ENCODE measurements around the gene POM121L12. TPM values are rescaled to one million over a fixed set of nuclear protein-coding genes. Genes with fewer than 3 reads are reported as not detected.

The POM121L12 gene
- total RNA-seq, 1 donor from 2014 or later: not detected

DNA sequence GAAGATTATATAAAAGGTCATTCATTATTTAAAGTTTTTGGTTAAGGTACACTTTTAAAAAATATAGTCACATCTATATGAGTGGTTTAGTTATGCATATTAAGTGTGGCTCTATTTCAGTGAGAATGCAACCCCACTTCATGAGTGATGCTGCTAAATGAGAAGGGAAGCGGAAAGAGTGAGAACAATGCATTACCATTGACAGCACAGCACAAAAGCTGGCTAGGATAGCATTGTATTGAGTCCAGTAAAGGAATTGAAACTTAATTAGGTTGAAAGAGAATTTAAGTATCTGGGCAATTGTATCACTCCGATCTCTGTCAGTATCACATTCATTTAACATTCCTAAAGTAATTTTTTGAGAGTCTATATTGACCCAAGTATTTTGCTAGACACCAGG lies 13.2 kb downstream of the POM121L12 start:
- TF ChIP-seq CTCF (conservative IDR thresholded peaks at IDR 0.05): no peak
- H3K4me3 Mint-ChIP-seq: no peak overlapping the region
- H3K4me1 Mint-ChIP-seq (ENCODE audit: unreplicated experiment): no peaks in the 10 kb centered on the region
- H3K9me3 Mint-ChIP-seq: no peaks in the 10 kb centered on the region
- no peak for DNase-seq (ENCODE audit: extremely low spot score, unreplicated experiment)
- no peaks in the 10 kb centered on the region for H3K36me3 Mint-ChIP-seq
- H3K27me3 Mint-ChIP-seq: no peaks in the 10 kb centered on the region
- H3K27ac Mint-ChIP-seq: no peak overlapping the region

DNA sequence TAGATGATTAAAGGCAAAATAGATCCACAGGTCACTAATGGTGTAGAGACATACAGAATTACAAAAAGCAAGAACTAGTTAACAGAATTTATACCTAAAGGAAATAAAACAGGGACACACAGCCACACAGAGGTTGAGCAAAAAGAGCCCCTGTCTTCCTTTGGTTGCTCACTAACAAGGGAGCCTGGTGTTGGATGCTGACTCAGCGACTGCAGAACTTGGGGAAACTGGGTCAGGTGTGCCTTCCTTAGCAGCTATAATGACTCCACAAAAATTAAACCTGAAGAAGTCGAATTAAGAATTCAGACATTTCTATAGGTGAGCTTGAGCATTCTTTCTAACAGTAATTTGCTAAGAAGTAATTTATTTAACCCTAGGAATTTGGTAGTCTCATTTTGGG lies 15.0 kb downstream of the POM121L12 start:
- no peak overlapping the region for H3K27ac Mint-ChIP-seq

GRCh38 chr7:53059591-53059990 lies 24.2 kb downstream of the POM121L12 start:
- TF ChIP-seq CTCF (conservative IDR thresholded peaks at IDR 0.05): no peak
- H3K9me3 Mint-ChIP-seq: no peaks in the 10 kb centered on the region
- no peak for DNase-seq (ENCODE audit: extremely low spot score, unreplicated experiment)
- H3K27ac Mint-ChIP-seq: no peak overlapping the region
- H3K27me3 Mint-ChIP-seq: no peaks in the 10 kb centered on the region
- H3K36me3 Mint-ChIP-seq: no peaks in the 10 kb centered on the region
- no peaks in the 10 kb centered on the region for H3K4me1 Mint-ChIP-seq (ENCODE audit: unreplicated experiment)
- no peak overlapping the region for H3K4me3 Mint-ChIP-seq

More for the DNA sequence above, 15.0 kb downstream of the POM121L12 start:
- DNase-seq (ENCODE audit: extremely low spot score, unreplicated experiment): no peak
- no peaks in the 10 kb centered on the region for H3K9me3 Mint-ChIP-seq
- H3K4me3 Mint-ChIP-seq: no peak overlapping the region
- H3K36me3 Mint-ChIP-seq: no peaks in the 10 kb centered on the region
- no peaks in the 10 kb centered on the region for H3K4me1 Mint-ChIP-seq (ENCODE audit: unreplicated experiment)
- no peaks in the 10 kb centered on the region for H3K27me3 Mint-ChIP-seq
- no peak for TF ChIP-seq CTCF (conservative IDR thresholded peaks at IDR 0.05)

- H3K36me3 Mint-ChIP-seq: no peaks in the 10 kb centered on the region
- no peak overlapping the region for H3K4me3 Mint-ChIP-seq
- no peaks in the 10 kb centered on the region for H3K27me3 Mint-ChIP-seq
- H3K27ac Mint-ChIP-seq: no peak overlapping the region
- no peak for DNase-seq (ENCODE audit: extremely low spot score, unreplicated experiment)
- no peaks in the 10 kb centered on the region for H3K4me1 Mint-ChIP-seq (ENCODE audit: unreplicated experiment)
- H3K9me3 Mint-ChIP-seq: no peaks in the 10 kb centered on the region
- TF ChIP-seq CTCF (conservative IDR thresholded peaks at IDR 0.05): no peak
Measured at GRCh38 chr7:53060066-53060465, 24.6 kb downstream of the POM121L12 start.

DNA sequence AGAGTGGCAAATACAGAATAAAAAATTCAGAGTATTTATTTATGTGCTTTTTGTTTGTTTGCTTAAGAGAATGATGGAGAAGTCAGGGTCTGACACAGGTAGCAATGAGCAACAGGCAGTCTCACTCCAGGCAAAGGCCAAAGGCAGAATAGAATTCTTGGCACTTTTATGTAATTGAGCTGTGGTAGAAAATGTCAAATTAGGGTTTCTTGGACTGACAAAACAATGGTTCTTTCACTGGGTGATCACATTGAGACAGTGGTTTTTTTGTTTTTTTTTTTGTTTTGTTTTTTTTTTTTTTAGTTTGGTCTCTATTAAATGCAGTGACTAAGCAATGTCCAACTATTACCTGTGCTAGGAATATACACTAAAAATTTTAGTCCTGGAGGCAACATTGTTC lies 27.4 kb downstream of the POM121L12 start:
- Mint-ChIP-seq H3K36me3 (no peaks in the 10 kb centered on the region), H3K4me1 (ENCODE audit: unreplicated experiment) (no peaks in the 10 kb centered on the region), H3K4me3 (no peak overlapping the region), H3K9me3 (no peaks in the 10 kb centered on the region), H3K27ac (no peak overlapping the region), H3K27me3 (no peaks in the 10 kb centered on the region)
- no peak for DNase-seq (ENCODE audit: extremely low spot score, unreplicated experiment)
- TF ChIP-seq CTCF (conservative IDR thresholded peaks at IDR 0.05): no peak

DNA sequence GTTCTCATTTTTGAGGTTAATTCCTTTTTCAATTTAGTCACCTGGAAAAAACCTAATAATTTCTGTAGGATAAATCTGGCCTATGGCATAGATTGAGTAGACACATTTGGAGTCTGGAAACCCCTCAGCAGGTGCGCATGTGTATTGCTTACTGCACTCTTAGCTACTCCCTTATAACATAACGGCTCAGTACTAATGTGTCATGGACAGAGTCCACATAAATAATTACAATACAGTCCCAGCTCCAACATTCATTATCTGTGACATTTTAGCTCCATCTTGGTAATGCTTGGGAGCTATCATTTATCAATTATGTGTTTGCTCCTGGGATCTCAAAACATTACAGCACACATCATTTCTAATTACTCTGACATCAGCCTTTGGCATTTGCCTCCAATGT lies 33.2 kb downstream of the POM121L12 start:
- no peak overlapping the region for H3K27ac Mint-ChIP-seq
- H3K36me3 Mint-ChIP-seq: no peaks in the 10 kb centered on the region
- H3K4me3 Mint-ChIP-seq: no peak overlapping the region
- no peak for TF ChIP-seq CTCF (conservative IDR thresholded peaks at IDR 0.05)
- H3K27me3 Mint-ChIP-seq: no peaks in the 10 kb centered on the region
- no peak for DNase-seq (ENCODE audit: extremely low spot score, unreplicated experiment)
- no peaks in the 10 kb centered on the region for H3K4me1 Mint-ChIP-seq (ENCODE audit: unreplicated experiment)
- H3K9me3 Mint-ChIP-seq: no peaks in the 10 kb centered on the region

Data from type B pancreatic cell (in vitro differentiated cells).